Measurements from ENCODE around the gene ELMO2.

The ELMO2 gene

DNA sequence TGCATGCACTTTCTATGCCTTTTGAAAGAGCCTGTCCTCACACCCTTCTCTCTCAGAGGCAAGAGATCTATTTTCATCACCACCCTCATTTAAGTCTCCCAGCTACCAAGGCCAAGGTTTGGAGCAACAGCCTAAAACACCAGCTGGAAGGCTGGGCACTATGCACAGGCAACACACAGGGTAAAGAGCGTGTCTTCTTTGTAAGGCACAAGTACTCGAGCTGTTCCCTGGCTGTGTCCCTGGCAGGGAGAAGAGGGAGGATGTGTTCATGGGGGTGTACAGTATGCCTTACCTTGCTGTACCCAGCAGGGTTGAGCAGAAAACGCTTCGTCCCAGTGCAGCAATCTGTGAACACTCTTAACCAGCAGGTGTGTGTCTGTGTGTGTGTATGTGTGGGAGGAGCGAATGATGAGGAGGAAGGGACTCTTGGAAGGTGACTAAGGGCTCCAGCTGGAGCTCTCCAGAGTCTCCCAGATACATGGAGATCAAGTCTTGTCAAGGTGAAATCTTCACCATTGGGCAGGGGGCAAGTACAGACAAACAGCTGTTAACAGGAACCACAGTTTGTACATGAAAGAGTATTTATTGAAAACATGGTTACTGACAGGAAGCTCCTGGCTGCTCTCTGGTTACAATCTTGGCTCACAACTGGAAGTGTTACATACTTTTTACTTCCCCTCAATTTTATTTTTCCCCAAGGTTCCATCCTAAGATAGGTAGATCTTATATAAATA, 40.8 kb downstream of the ELMO2 start:
- no peak for DNase-seq

DNA sequence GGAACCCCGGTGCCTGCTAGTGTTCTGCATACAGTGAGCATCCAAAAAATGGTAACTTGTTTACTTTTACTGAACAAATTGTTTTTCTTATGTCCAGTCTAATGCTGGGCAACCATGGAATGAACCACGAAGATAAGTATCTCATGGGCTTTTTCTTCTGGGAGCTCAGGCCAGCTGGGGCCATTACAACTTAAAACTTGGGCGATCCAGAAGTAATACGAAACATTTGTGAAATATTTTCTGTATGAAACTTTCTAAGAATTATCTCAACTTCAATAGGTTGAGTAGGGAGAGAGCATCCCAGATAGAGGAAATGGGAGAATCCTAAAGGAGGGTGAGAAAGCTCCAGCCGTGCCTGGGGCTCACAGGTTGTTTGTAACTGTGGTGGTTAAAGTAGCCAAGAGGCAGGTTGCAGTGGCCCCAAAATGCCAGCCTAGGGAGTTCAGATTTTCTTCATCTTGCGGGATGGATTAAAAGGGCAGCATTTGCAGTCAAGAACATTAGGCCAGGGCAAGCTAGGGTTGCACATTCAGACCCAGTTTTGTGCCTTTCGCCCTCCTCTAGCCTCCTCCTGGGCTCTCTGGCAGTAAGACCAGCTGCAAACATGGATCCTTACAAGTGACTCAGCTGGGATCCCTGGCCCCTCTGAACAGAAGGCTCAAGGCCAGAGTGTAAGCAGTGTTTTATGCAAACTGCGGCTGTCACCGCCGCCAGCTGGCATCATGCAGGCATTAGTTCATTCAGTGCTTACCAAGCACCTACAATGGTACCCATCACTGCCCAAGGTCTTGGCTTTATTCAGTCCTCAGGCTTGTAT, 41.5 kb downstream of the ELMO2 start:
- DNase-seq = no peak

DNA sequence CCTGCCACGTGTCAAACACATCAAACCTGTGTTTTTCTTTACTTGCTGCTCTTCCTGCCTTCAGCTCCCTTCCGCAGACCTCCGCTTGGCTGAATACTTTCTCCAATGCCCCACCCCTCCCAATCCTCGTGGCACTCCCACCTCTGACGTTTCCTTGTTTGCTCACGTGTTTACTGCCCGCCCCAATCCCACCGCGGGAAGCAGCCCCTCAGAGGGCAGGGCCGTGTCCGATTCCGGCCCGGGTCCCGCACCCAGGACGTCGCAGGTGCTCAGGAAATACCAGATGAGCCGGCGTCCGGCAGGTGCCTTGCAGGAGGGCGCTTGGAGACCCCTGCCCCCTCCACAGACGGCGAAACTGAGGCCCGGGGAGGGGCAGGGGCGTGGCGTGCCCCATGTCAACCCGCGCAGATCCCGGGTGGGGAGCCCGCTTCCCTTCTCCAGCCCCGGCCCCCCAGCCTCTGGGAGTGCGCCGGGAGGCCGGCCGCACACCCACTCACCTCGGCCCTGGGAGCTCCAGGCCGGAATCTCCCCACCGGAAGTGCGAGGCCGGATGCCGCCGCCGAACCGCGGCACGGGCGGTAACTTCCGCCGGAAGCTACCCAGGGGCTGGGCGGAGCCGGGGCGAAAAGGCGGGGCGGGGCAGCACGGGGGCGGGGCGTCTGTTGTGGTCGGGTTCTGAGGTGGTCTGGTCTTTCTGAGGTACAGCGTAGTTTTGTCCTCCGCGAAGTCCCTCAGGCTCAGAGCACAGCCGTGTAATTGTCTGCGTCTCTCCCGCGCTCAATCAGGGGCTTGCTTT, 42.3 kb downstream of the ELMO2 start:
- DNase-seq = peak; percentile 78 to 91 (median 81)

DNA sequence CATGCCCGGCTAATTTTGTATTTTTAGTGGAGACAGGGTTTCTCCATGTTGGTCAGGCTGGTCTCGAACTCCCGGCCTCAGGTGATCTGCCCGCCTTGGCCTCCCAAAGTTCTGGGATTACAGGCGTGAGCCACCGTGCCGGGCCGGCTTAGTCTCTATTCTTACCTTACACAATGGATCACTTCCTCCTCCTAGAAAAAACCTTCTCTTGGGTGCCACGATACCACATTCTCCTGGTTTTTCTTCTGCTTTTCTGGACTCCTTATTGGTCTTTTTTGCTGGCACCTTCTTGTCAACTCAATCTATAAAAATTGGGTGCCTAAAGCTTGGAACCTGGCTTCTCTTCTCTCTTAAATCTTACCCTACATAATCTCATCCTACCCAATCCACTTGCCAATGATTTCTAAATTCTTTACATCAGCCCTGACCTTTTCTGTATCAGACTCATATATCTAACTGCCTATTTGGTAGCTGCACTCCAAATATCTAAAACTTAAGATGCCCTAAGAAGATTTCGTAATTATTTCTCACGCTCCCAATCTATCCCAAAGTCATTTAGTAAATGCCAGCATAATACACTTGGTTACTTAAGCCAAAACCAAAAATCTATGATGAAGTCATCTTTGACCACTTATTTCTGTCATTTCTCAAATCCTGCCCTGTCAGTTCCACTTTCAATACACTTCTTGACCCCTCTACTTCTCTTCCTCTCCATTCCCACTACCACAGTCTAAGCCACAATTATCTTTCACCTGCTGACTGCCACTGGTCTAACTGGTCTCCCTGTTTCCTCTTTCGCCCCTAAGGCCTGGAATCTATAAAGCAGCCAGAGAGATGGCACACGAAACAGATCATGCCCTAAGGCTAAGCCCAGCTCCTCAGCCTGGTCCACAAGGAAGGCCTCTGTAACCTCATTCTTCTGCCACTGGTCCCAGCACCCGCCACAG, 43.2 kb downstream of the ELMO2 start:
- DNase-seq = no peak

DNA sequence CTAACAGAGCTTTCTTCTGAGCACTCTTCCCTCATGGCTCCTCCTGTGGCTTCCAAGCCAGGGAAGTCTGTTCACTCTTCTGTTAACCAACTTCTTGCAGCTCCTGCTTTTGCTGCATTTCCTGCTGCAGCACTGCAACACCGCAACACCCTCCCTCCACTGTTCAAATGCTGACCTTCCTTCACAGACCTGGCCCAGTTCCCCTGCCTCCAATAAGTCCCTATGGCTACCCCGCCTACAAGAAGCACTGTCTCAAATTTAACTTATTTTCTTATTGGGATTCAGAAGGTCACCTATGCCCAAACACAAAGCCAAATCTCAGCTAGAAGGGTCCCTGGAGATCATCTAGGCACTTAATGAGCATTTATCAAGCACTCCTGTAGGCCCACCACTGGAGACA, 44.6 kb downstream of the ELMO2 start:
- DNase-seq = no peak

DNA sequence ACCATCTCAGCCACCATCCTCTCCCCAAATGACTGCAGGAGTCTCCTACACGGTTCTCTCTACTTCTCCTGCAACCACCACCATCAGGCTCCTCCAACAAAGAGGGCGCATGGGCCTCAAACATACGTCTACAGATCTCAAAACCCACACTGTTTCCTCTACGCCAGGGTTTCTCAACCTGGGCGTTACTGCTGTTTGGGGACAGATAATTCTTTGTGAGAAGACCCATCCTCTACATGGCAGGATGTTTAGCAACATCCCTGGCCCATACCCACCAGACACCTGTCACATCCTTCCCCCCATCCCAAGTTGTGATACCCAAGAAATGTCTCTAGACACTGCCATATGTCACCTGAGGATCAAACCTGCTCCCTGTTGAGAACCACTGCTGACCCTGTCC, 45.0 kb downstream of the ELMO2 start:
- DNase-seq = peak; percentile 20 to 64 (median 38)

DNA sequence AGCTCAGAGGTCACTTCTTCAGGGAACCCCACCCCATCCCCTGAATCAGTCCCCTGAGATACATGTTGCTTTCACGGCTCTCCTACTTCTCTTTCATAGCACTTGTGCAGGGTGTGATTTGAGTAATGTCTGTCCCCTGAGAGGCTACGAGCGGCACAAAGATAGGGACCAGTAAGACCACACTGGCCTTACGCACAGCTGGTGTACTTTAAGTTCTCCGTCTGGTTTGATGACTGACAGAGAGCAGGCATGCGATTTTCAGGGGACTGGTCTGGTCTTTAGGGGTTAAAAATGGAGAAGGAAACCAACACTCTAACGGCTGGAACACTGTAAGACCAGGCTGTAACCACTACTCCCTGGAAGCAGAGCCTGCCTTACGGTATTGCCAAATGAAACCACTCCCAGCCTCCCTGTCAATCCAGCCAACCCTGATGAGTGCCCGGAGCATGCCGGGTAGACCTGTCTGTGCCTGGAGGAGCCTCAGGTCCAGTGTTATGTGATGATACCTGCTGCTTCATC, 47.1 kb downstream of the ELMO2 start:
- no peak for DNase-seq

DNA sequence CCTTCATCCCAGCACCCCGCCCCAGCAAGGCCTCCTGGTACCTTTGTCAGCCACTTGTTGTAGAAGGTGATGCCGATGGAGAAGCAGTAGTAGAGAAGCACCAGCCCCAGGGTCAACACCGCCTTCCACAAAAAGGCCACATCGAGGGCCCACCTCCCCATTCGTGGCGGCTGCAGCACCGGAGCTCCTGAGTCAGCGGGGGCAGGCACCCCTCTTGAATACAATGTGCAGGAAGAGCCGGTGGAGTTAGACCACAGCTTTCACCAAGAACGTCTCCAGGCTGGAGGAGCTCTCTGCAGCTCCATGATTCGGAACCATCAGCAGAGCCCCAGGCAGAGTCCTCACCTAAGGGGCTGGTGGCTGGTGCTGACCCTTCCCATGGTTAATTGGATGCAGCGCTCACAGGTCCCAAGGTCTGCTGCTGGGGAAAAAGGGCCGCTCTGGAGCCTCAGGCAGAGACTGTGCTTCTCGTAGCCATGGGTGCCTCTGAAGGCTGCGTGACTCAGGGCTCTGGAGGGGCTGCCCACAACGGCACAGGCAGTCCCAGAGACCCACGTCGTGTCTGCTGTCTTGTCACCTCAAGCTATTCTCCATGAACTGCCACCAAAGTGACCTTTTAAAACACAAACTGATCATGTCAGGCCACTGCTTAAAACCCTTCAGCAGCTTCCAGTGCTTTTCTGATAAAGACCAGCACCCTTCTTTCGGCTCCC, 47.9 kb downstream of the ELMO2 start:
- no peak for DNase-seq

DNA sequence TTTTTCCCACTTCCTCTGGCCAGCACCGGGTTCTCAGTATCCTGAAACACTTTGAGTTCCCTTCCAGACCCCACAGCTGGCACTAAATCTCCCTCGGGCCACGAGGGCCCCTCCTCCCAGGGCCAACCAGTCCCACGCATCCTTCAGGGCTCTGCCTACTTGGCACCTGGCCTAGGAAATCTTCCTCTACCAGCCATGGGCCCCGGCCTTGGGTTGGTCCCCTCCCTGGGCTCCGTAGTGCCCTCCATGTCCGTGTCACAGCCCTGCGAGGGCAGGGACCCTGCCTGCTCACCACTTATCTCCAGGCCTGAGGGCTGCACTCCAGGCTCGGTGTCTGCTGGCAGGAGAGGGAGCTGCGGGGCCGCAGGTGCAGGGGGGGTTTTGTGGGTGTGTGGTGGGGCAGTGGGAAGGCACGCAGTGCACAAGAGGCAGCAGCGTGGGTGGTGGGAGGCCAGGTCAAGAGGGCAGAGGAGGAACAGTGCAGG, 49.3 kb downstream of the ELMO2 start:
- no peak for DNase-seq

DNA sequence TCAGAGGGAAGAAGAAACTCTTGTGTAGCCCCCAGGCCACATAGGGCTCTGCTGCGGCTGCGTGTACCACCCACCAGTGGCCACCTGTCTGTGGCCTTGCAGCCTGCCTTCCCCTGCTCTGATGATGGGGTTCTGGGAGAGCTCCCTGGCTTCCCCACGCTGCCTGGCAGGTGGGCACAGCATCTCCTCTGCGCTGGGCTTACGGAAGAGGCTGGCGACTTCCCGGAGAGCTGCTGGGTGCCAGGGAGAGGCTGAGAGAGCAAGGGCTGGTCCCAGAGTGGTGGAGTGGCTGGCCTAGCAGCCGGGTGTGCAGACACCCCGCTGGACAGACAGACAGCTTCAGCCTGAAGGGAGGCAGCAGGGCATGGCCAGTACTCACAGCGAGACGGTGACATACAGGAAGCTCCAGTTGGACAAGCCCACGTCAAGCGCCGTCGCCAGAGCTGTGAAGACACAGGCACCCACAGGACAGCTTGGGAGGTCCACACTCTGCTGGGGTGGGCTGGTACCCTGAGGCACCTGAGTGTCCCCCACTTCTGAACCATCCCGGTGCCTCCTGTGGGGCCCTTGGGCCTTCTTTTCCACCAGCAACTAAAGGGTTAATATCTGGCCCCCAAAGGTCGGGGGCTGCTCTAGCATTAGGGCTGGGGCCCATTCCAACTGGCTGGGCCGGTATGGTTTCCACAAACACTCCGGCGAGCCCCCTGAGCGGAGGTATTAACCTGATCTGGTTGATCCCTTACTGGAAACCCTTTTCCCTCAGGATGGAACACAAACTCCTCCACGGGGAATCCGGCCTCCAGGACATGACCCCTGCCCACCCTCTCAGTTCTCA, 50.0 kb downstream of the ELMO2 start:
- no peak for DNase-seq

DNA sequence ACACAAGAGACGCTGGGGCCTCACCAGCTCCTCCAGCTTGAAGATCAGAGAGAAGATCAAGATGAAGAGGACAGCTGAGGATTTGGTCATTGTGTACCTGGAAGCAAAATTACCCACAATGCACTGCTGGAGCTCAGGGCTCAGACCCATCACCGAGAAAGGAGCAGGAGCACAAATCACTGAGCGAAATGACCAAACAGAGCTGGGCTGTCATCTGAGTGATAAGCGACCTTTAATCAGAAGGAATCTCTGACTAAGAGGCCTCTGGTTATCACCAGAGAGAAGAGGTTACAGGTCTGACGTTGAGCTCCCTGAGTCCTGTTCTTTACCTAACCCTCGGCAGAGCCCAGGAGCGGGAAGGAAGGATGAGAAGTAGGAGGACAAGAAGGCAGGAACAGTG, 50.6 kb downstream of the ELMO2 start:
- DNase-seq = no peak

DNA sequence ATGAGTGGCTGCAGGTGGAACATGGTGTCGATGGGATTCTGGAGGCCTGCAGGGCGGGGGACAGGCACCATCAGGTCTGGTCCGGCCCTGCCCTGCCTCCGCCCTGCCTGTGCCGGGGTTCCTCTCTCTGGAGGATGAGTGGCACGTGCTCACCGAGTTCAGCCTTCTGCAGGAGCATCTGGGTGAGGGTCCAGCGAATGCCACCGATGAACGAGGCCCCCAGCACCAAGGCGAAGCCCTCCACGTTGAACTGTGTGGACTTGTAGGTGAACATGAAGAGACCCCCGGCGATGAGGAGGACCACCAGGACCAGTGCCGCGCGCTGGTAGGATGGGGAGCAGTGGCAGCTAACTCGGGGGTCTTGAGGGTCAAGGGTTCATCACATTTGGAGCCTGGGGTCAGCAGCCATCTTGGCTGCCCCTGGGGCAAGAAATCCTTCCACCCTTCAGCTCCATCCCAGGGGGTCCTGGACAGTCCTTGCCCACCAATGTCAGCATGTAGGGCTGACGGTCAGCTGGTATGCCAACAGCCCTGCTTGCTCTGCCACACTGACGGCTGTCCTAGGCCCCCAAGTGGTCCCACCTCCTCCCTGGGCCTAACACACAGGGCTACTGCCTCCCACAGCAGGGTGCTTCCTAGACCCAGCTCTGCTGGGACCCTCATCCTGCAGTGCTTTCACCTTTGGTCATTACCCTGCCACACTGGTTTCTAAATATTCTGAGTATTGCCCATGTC, 51.3 kb downstream of the ELMO2 start:
- no peak for DNase-seq

DNA sequence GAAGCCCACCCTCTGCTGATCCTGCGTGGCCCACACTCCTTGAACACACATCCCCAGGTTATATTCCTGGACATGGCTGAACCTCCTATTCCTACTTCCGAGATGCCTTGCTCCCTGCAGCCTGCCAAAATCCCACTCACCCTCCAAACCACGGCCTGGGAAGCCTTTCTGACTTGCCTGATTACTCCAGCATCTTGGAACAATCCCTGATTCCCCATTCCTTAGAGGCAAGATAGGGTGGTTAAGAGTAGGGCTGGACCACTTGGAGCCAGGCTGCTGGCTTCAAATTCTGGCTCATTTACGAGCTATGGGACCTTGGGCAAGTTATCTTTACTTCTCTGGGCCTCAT, 52.2 kb downstream of the ELMO2 start:
- DNase-seq = no peak

DNA sequence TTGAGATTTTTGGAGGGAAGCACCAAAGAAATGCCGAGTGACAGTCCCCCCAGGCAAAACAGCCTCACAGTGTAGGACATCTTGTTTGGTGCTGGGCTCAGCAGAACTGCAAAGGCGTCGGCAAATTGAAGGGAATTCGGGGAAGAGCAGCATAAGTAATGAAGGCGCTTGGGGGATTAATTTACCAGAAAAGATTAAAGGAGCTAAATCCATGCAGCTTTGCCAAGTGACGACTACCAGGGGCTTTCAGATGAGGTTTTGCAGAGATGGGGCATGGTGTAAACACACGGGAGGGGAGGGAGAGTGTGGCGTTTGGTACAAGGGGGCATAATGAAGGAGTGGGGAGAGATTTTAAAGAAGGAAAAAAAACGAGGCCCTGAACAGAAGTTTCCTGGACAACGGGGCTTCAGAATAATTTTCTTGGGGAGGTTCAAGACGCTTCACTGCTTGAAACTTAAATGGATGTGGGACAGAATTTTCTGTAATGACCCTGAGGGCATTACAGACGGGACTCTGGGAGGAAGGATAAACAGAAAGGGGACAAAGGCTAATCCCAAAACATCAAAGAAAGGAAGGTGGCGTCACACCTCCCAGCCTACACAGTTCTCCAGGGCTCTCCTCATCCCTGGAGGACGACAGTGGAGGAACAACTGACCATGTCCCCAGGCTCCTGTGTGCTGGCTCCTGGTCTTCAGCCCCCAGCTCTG, 52.8 kb downstream of the ELMO2 start:
- DNase-seq = no peak

DNA sequence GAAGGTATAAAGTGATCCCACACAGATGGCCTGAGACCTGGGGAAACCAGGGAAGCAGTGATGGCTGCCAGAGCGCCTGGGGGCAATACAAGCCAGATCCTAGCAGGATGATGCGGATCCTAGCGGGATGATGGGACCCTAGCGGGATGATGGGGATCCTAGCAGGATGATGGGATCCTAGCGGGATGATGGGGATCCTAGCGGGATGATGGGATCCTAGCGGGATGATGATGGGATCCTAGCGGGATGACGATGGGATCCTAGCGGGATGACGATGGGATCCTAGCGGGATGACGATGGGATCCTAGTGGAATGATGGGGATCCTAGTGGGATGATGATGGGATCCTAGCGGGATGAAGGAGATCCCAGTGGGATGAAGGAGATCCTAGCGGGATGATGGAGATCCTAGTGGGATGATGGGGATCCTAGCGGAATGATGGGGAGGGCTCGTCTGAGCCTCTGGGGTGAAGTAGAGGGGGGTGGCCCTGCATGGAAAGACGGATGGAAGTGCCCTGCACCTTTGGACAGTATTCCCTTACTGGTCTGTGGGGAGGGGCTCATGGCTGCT, 54.0 kb downstream of the ELMO2 start:
- DNase-seq = no peak

DNA sequence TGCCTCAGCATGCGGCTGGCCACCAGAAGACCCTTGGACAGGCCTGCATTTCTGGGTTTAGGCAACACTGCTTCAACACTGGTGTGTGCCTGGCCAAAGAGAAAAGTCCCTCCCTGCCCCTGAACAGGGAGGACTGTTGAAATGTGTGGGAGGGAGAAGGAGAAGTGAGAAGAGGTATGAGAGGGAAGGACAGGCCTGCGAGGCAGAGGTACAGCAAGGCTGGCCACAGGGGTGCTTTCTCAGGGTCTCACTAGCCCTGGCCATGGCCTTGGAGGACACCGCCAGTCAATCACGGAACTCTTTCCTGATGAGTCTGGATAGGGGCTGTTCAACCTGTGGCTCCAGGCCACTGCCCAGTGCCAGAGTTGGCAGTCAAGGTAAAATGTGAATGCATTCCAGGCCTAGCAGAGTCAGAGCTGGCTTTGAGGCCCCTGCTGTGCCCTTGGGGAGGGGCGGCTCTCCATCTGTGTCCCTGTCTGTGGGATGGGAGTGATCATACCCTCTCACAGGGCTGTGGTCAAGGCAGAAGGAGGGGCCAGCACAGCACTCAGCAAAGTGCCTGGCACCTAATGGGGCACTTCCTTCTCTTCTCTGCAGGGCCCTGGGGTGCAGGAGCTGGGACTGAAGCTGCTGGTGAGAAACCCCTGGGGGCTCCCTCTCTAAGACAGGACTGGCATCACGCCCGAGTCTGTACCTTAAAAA, 54.9 kb downstream of the ELMO2 start:
- DNase-seq = no peak

DNA sequence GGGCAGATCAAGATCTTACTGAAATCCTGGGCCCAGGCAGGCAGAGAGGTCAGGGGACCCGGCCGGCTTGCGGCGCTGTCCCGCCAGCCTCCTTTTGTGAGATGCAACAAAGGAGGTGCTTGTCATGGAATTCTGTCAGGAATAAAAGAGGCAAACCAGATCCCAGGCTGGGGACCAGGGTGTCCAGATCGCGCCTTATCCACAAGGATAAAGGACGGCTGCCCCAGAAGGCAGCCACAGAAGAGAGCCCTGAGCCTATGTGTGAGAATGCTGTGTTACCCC, 55.5 kb downstream of the ELMO2 start:
- DNase-seq = no peak

Measured in T-helper 1 cell (primary cell).